H1 (cell line): ENCODE results near the gene MRPL55. TPM values are rescaled to one million over a fixed set of nuclear protein-coding genes. Genes with fewer than 3 reads are reported as not detected.

ENCODE experiments used
- ASH2L ChIP-seq: fragments of 200-600, 300-600 bp; sonication (generic); IDR thresholded peaks from one replicate; pipeline ENCODE4 v1.7.1; 2017; ENCODE audit warnings: low read length
- ATF2 ChIP-seq: IDR thresholded peaks from 2 replicates; pipeline ENCODE4 v1.6.1; 2012; ENCODE audit warnings: low read length, inconsistent platforms
- CBX8 ChIP-seq: fragments of 300-800, 300-1000 bp; sonication (generic); IDR thresholded peaks from 2 replicates; pipeline ENCODE4 v1.7.1; 2016; ENCODE audit warnings: low read depth, low read length, borderline replicate concordance
- FOSL1 ChIP-seq: IDR thresholded peaks from 2 replicates; pipeline ENCODE4 v1.6.1; 2011; ENCODE audit warnings: mild to moderate bottlenecking, low read depth, low read length, moderate library complexity; ENCODE audit not compliant: insufficient read depth
- KDM5A ChIP-seq: fragments of 200-600 bp; IDR thresholded peaks from 2 replicates; pipeline ENCODE4 v1.7.1; 2012; ENCODE audit warnings: mild to moderate bottlenecking, low read length, inconsistent platforms, mixed read lengths
- POLR2A ChIP-seq, 2 experiments: IDR thresholded peaks; 1 replicate in 1 of 2; 2 replicates in 1 of 2; pipeline ENCODE4 v1.6.1; 2011; ENCODE audit warnings: low read depth in 2 of 2, low read length in 2 of 2, mild to moderate bottlenecking in 2 of 2; ENCODE audit errors: control extremely low read depth in 1 of 2
- TAF7 ChIP-seq: optimal IDR thresholded peaks from 2 replicates; pipeline ENCODE3; 2011; ENCODE audit warnings: low read depth, mild to moderate bottlenecking, inconsistent platforms, low read length, moderate library complexity, borderline replicate concordance
- YY1 ChIP-seq: IDR thresholded peaks from 2 replicates; pipeline ENCODE4 v1.6.1; 2011; ENCODE audit warnings: low read depth, mild to moderate bottlenecking, low read length
- polyA plus RNA-seq, 7 experiments: library from polyadenylated mRNA; depleted of rRNA in 3 of 7; stranded (reverse) in 5 of 7; unstranded in 2 of 7; fragments of >200 nt in 5 of 7; fragments of 200-250 nt in 2 of 7; gene quantifications; 1 replicate in 5 of 7; 2 replicates in 1 of 7; 4 replicates in 1 of 7; pipeline versions ENCODE4 v1.2.1 to v1.2.3, GENCODE V29; 2011 to 2013; ENCODE audit warnings: missing spikeins in 2 of 7, mixed read lengths in 2 of 7
- total RNA-seq: library from RNA; stranded (reverse); fragmentation: NEBNext Ultra II Directional; extraction: Animal tissue kit (Norgen Biotek cat#: 25700); gene quantifications from 2 replicates; pipeline ENCODE4 v1.2.1, GENCODE V29; 2021

MRPL55 gene
- total and polyA plus RNA-seq, 2 of the 8 experiments (the other 6 are each of a cell fraction or from before 2014, with no cell fraction given): 59.0 to 244 TPM

- no peak for TF ChIP-seq TAF7
- TF ChIP-seq YY1: no peak
- TF ChIP-seq CBX8: no peak
- no peak for TF ChIP-seq KDM5A
- no peak for TF ChIP-seq POLR2A (IDR thresholded peaks at IDR 0.05; ENCODE audit: control extremely low read depth in 1 of 2, low read depth in 2 of 2, low read length in 2 of 2)
- no peak for TF ChIP-seq ATF2
- TF ChIP-seq FOSL1: no peak
- TF ChIP-seq ASH2L: no peak
Measured at GRCh38 chr1:228134591-228134990, 25.5 kb upstream of the MRPL55 start (continued).
